GM18502 (cell line): ENCODE results near the gene LPIN2.
A peak's percentile ranks its signal among the peaks of the same experiment; 100 is the strongest.

ENCODE experiments used
- ATAC-seq: cut with Tn5 transposase; IDR thresholded peaks from one replicate; pipeline ENCODE4 v1.9.1; 2021; ENCODE audit warnings: mild to moderate bottlenecking; ENCODE audit not compliant: unreplicated experiment, poor library complexity

LPIN2 gene

DNA sequence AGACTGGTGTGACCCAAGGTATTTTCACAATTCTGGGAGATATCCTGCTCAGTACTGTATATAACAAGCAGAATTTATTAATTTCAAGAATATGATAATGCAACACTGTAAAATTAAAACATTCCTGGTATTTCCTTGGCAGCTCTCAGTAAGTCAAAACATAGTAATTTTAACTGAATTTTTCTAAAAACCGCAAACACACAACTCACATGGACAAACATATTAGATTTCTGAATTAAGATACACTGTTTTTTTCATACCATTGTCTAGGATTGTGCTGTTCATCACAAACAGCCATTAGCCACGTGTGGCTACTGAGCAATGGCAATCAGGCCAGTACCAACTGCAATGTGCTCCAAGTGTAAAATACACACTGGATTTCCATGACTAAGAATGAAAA lies 29.6 kb downstream of the LPIN2 start:
- ATAC-seq, result no peak

DNA sequence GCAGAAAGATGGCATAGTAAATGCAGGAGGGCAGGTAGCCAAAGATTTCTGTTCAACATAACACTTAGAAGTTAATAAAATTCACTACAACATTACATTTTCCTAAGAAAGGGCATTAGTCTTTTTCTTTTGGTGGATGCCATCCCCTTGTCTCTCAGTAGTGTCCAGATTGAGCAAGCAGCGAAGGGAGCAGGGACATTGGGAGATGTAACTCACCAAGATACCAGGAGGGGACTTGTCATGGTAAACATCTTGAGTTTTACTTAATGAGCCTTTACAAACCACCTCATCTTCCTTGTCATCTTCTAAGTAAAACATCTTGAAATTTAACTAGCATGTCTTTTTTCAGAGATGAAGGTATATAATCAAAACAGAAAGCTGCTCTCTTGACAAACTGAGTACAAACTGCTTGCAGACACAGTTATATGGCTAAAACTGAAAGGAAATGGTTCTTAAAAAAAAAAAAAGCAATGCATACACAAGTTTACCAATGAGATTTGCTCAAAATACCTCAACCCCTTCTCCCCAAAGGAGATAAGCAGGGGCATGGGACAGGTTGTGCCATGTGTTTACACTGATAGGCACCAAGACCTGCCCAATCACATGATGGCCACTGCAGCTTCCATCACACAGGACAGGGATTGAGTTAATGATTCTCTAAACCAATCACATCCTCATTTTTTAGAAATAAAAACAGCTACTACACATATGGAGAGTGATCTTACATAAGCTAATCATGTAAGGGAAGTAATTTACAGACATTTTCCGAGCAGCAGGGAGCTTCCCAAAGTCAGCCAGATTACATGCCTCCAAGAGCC lies 30.3 kb downstream of the LPIN2 start:
- ATAC-seq, result no peak

DNA sequence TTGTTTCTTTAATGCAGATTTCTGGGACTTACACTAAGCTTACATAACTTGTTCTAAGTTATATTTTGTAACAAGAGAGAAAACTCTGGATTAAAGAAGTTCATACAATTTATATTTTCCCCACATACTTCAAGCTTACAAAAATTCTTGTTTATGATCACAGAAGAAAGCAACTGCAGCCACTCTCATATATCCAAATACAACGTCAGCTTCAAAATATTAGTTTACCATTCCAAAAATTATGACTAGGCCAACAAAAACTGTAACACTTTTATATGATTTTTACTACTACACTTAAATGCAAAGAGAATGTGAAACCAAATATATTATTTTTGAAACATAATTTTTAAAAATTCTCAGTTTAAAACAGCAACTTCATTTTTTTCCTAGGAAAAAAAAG lies 30.9 kb downstream of the LPIN2 start:
- no peak for ATAC-seq

DNA sequence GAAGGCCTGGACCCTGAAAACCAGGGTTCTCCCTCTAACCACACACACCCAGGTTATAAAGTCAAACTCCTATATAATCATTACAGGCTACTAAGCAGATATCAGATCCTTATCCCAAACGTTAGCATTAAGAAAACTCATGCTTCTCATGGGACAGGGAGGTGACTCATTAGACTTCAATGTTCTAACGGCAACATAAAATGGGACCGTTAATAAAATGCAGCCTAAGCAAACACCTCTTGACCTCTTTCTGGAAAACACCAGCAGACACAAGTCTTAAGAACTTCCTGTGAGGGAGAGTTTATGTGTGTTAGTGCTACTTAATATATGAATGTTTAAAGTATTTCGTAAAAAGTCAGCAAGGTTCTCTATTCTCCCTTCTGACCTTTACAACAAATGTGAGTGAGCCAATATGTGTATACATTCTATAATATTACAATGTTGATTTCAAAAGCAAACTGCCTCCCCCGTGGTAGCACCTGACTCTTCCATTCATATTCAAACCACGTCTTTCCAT lies 31.7 kb downstream of the LPIN2 start:
- no peak for ATAC-seq

DNA sequence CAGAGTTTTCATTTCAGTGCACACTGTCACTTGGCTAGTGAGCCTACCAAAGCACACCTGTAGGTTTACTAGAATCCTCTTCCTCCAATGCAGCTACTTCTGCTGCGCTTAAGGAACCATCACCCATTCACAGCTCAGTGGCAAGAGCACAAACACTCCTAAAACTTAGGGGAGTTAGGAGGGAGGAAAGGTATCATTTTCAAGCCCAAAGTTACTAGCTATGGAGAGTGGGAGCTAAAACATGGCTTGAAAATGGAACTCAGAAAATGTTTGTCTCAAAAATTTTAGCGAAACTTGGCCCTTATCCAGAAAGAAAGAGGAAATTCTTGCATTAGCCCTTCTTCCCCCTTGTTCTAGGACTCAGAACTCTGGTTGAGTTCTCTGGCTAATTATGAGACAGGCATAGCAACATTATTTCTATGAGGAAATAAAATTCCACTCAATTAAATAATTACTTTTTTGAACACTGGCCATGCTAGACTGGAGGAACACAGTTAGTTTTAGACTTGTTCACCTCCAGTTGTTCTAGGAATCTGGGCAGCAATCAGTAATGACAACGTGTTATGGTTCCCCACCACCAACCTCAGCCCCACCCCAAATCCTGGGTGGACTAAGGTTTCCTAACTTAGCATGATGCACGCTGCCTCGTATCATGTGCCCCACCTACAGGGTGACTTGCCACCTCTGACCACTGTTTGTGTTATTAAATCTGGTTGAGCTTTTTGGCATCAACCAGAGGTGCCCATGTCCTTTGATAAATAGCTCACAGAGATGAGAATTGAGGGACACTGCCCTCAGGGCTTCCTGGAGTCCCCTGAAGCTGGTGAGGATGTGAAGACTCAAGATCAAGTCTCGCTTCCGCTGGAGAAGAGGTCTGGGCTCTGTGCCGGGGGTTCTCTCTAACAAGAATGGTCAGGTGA lies 32.8 kb downstream of the LPIN2 start:
- ATAC-seq, result peak; percentile 41

DNA sequence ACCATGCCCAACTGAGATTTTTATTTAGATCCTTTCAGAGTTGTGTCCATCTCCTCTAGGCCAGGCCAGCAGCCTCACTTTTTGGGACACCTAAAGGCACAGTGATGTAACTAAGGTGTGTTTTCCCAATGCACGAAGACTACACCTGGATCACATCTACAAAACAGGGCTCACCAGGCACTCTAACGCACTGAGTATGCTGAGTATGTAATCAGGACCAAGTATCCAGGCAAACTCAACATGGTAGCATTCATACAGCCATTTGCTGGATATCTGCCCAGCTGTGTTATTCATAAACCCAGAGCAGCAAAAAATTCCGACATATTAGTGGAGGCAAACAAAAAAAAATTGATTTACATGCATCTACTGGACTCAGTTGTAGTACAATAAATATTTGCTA lies 33.8 kb downstream of the LPIN2 start:
- ATAC-seq, result no peak

DNA sequence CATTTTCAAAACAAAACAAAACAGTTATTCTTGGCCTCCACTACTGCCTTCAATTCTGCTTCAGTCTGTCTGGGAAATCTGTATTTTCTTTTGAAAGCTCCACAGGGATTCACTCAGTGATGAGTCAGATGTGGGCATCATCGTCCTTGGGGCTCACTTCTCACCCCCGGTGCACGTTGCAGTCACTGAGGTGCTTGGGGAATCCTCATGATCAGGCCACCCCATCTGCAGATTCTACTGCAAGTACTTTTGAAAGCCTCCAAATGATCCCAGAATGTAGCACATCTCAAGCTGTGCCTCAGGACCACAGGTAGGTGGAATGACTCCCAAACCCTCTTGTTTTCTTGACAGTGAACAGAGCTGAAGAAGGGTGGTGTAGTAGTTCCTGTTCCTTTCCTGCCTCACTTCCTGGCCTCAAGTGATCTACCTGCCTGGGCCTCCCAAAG lies 34.3 kb downstream of the LPIN2 start:
- peak; percentile 17 for ATAC-seq

DNA sequence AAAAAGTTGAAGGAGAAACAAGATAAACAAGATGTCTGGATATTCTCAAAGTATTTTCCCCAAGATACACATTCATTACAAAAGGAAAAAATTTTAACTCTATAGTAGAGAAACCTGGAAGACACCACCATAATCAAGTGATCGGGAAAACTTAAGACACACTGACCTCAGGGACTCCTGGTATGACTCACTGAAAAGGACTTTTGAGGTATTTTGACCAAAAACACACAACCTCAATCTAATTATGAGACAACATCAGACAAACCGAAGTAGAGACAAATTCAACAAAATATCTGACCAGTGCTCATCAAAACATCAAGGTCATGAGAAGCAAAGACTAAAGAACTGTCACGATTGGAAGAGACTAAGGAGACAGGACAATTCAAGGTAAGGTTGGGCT lies 34.7 kb downstream of the LPIN2 start:
- peak; percentile 40 for ATAC-seq

DNA sequence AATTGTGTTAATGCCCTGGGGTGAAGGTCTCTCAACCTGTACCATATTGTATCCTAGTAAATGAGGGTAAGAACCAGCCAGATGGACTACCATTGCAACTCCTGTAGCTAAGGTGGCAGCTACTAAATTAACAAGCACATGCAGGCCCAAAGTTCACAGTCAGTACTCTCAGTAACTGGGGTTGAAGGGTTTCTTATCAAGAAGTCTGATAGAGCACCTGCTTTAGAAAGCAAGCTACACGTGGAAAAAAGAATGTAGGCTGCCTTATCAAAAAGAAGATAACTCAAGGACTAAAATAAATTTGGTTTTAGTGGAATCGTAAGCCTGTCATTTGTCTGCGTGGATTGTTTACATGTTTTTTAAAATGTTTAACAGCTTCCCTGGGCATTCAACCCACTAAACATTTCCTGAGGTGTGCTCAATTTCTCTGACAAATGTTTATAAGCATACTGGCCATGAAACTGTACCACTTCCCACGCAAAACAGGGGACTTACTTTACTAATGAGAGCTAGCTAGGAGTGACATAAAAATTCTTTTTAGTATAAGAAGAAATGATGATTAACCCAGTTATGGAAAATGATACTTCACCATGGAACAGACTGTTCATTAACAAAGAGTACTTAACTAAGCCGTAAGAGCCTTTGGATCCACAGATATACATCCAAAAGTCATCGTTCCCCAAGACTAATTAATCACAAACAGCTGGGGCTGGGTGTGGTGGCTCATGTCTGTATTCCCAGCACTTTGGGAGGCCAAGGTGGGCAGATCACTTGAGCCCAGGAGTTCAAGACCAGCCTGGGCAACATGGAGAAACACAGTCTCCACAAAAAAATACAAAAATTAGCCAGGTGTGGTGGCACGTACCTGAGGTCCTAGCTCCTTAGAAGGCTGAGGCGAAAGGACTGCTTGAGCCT lies 36.5 kb downstream of the LPIN2 start:
- ATAC-seq, result no peak

DNA sequence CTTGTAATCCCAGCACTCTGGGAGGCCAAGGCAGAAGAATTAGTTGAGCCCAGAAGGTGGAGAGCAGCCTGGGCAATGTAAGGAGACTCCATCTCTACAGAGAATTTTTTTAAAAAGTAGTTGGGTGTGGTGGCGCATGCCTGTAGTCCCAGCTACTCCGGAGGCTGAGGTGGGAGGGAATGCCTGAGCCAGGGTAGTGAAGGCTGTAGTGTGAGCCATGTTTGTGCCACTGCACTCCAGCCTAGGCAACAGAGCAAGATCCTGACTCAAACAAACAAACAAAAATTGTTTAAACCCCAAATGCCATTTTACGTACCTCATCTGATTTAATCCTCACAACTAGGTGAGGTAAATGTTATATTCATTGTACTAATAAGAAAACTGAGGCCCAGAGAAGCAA lies 38.2 kb downstream of the LPIN2 start:
- ATAC-seq, result no peak

DNA sequence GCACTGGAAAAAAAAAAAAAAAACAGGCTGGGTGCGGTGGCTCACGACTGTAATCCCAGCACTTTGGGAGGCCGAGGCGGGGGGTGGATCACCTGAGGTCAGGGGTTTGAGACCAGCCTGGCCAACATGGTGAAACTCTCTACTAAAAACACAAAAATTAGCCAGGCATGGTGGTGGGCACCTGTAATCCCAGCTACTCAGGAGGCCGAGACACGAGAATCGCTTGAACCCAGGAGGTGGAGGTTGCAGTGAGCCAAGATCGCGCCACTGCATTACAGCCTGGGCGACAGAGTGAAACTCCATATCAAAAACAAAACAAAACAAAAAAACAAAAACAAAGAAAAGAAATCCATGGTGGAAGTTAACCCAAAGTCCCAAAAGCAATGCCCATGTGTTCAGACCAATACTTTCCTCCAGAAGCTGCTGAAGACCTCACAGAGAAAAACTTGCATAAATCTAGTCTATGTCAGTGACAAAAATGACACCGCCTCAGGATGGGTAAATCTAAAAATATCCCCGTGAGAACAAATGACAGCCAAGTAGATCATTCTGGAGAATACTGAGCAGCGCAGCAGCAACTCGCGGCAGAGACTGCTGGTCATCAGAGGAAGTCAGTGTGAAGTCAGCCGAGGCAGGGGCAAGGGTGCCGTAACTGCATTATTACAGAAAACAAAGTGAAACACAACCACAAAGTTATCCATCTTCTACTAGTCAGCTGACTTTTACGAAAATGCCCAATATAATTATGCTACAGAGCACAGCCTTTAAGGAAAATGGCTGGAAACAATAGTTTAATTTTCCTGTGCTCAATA lies 41.0 kb downstream of the LPIN2 start:
- ATAC-seq, result peak; percentile 83

DNA sequence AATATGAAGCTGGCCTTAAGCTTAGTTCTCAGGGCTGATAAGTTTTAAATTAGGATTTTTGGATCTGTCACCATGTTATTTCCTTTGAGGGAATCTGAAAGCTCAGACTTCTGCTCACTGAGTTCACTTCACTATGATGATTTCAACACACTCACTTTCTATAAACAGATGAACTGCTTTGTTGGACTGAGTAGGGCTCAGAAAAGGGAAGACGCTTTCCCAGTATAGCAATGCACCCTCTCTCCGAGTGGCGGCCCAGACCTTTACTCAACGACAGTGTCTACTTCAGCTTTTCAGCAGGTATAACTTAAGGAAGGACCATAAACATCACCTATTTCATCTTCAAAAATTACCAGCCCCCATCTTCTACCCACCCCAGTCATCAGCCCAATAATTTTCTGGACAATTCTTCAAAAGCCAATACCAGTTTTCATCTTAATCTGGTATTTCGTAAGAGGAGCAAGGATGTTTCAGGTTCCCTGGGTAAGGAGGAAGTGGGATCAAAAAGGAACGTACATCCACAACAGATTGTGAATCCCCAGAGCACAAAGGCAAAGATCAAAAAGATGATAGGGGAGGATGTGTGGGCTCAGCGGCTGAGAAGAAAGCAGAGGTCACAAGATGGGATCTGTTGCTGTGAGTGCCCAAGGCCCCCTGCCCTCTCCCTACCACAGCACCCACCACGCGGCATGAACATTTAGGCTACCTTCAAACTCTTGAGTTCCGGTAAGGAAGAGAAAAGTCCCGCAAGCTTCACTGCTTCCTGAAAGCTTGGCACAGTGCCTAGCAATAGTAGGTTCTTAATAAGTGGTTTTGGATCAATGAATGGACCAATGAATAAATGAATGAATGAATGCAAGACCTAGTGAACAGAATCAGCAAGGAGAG lies 41.9 kb downstream of the LPIN2 start:
- ATAC-seq, result peak; percentile 30

DNA sequence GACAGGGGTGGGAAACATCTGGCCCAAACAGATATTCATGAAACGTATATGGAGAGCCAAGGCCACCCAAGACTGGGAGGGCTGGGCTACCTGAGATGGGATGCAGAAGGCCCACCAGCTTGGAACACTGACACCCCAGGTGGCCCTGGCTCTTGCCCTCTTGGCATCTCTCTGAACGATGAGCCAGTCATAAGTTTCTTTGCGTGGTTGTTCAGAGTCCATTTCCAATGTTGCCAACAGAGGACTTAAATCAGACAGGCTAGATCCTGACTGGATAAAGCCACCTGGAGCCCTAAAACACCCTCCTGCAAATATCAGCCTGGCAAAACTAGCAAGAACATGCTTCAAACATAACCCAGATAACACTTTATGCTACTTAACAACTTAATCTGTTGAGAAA lies 42.6 kb downstream of the LPIN2 start:
- ATAC-seq, result no peak

DNA sequence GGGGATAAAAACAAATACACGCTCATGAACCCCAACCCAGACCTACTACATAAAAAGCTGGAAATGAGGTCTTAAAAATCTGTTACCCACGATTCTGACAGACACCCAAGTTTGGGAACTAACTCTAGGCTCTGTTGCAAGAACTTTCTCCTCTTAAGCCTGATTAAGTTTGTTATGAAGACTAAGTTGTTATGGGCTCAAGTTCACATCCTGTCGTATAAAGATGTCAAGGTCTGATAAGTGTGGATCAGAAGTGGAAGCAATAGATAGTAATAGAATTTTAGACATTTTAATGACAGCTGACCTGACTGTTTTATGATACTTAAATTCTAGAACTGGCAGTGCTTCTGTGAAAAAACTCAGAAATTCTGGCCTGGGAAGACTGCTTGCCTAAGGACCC lies 43.2 kb downstream of the LPIN2 start:
- ATAC-seq, result no peak

DNA sequence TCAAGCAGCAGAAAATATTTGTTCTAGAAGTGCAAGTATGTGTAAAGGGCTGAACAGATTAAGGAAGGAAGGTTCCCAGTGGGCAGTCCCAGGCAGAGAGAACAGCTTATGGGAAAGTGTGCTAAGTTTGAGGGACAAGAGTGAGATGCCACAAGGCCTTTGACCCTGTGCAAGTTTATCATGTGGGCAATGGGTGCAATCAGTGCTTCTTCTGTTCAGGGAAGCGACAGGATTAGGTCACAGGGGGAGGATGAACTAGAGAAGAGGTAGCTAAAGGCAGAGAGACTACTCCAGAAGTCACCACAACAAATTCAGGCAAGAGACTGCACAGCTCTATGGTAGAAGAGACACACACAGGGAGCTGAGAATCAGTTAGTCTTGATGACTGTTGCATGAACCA lies 44.3 kb downstream of the LPIN2 start:
- ATAC-seq, result no peak

DNA sequence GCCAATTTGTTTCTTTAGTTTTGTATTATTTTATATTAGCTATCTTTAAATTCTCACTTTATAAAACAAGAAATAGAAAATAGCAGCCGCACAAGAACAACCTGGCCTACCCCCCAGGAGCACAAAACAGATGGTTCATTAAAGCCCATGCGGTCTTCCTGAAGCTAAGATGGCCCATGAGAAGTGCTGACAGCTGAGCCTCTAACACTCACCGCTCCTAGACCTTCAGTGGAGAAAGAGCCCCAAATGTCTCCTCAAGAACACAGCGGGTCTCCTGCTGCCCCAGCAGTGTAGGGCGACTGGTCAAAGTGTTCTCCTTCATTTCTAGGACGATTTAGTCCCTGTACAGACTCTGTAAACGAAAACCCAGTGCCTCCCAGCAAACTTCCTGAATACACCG lies 45.1 kb downstream of the LPIN2 start:
- ATAC-seq, result no peak

DNA sequence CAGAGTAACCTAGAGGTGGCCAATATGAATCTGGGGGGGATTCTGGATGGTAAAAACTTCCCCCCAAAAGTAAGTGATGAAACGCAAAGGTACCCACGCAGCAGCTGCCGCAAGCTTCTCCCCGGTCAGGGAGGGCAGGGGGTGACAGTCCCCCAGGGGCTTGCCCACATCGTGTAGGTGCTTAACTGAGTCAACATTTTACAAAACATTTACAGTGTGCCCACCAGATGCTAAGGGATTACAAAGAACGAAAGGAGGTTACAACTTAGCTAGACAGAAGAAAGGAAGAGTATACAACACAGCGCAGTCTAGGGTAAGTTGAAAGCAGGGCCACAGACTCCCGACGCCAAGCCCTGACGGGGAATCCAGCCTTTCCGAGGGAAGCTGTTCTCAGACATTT lies 45.6 kb downstream of the LPIN2 start:
- no peak for ATAC-seq

DNA sequence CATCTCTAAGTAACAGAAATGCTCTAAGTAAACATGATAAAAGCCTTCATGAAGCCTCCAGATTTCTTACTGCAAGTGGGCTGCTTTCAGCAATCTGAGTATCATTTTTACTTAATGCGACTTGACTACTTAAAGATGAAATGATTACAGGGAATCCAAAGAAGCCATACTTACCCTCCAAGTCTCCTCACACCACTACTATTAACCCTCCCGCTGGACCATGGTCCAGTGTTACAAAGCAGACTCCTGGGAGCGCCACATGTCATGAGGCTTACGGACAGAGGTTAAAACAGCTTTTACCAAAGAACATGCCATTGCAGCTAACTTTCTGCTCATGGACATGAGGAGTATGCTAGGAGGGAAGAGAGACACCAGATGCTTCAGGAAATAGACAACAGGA lies 46.4 kb downstream of the LPIN2 start:
- no peak for ATAC-seq
